D721Med (cell line): ENCODE data around the gene ESPN.
A peak's percentile ranks its signal among the peaks of the same experiment; 100 is the strongest.

Experiments
- DNase-seq: peaks from one replicate; pipeline ENCODE4 v3.0.0; 2011; ENCODE audit warnings: low spot score; ENCODE audit not compliant: insufficient read length
- FAIRE-seq: peaks from 2 replicates; lab custom pipeline; 2011; peaks lifted over from hg19 to GRCh38; lab: Jason Lieb, UNC
- TF ChIP-seq, protein P1 (sequence below): IDR thresholded peaks from 2 replicates; pipeline ENCODE4 v1.5.1; 2012; ENCODE audit warnings: mild to moderate bottlenecking, control low read depth; ENCODE audit not compliant: insufficient read depth; ENCODE audit errors: missing control alignments

ESPN gene

DNA sequence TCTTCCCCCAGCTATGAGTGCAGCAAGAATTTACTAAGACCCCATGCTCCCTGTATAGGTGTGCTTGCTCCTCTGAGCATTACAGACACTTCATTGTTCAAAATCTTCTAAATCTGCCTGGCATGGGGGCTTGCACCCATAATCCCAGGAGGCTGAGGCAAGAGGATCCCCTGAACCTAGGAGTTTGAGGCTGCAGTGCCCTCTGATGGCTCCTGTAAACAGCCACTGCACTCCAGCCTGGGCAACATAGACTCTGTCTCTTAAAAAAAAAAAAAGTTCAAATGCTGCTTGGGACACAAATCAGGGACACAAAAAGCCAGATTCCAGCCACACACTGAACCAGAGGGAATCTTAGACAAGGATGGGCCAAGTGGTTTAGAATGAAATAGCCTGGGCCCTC, 27.6 kb upstream of the ESPN start:
- FAIRE-seq (no peak), DNase-seq (no peak)
- TF ChIP-seq, protein P1, sequence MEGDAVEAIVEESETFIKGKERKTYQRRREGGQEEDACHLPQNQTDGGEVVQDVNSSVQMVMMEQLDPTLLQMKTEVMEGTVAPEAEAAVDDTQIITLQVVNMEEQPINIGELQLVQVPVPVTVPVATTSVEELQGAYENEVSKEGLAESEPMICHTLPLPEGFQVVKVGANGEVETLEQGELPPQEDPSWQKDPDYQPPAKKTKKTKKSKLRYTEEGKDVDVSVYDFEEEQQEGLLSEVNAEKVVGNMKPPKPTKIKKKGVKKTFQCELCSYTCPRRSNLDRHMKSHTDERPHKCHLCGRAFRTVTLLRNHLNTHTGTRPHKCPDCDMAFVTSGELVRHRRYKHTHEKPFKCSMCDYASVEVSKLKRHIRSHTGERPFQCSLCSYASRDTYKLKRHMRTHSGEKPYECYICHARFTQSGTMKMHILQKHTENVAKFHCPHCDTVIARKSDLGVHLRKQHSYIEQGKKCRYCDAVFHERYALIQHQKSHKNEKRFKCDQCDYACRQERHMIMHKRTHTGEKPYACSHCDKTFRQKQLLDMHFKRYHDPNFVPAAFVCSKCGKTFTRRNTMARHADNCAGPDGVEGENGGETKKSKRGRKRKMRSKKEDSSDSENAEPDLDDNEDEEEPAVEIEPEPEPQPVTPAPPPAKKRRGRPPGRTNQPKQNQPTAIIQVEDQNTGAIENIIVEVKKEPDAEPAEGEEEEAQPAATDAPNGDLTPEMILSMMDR: peak; percentile 4

DNA sequence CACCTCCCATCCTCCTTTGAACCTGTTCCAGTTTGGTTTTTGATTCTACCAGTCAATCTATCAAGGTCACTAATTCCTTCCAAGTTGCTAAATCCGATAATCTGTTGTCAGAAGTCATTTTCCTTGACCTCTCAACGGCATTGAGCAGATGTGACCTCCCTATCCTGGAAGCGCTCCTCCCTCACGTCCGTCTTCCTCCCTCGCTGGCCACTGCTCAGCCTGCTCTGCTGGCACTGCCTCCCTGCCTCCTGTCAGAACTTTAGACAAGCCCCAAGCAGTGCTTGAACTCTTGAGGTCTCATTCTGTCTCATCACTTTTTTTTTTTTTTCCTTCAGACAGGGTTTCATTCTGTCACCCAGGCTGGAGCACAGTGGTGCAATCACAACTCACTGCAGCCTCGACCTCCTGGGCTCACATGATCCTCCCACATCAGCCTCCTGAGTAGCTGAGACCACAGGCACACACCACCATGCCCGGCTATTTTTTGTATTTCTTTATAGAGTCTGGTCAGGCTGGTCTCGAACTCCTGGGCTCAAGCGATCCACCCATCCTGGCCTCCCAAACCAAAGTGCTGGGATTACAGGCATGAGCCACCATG, 26.6 kb upstream of the ESPN start:
- TF ChIP-seq, protein P1: no peak
- no peak for FAIRE-seq

DNA sequence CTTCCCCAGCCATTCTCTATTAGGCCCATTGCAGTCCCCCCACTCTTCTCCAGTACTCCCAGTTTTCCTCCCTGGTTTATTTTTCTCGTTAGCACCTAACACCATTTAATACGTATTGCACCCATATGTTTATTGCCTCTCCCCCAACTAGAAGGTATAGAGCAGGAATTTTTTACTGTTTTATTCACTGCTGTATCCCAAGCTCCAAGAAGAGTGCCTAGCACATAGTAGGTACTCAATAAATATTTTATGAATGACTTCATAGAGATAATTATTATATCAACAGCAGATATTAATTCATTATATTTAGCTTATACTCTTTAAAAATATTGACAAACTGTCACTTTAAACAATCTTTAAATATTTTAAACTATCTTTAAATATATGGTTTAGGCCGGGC, 25.3 kb upstream of the ESPN start:
- DNase-seq: no peak
- no peak for FAIRE-seq
- TF ChIP-seq, protein P1: no peak

More for the DNA sequence above, 26.6 kb upstream of the ESPN start:
- DNase-seq: no peak

DNA sequence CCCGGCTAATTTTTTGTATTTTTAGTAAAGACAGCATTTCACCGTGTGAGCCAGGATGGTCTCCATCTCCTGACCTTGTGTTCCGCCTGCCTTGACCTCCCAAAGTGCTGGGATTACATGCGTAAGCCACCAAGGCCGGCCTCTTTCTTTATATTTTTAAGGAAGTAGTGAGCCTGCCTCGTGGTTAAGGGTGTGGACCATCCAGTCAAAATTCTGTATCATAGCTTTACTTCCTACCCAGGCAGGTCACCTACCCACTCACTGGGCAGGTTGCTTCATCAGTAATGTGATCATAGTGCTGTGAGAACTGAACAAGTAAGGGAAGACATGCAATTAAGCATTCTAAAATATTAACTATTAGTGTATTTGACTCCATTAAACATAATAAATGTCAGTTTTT, 22.9 kb upstream of the ESPN start:
- FAIRE-seq (no peak), DNase-seq (no peak)
- TF ChIP-seq, protein P1: no peak

DNA sequence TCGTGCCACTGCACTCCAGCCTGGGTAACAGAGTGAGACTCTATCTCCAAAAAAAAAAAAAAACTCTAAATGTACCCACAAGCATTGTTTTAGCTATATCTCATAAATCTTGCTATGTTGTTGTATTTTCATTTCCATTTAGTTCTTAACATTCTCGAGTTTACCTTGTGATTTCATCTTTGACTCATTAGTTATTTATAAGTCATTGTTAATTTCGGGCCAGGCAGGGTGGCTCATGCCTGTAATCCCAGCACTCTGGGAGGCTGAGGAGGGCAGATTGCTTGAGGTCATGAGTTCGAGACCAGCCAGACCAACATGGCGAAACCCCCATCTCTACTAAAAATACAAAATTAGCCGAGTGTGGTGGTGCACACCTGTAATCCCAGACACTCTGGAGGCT, 16.6 kb upstream of the ESPN start:
- FAIRE-seq (no peak), DNase-seq (no peak)
- TF ChIP-seq, protein P1: no peak

DNA sequence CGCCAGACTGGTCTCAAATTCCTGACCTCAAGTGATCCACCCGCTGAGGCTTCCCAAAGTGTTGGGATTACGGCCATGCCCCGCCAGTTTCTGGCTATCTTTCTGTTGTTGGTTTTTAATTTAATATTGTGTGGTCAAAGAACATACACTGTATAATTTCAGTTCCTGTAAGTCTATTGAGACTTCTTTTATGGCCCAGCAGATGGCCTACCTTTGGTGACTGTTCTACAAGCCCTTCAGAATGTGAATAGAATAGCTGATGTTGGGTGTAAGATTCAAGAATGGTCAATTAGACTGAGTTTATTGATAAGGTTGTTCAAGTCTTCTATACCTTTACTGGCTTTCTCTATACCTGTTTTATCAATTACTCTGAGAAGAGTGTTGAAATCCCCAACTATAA, 15.5 kb upstream of the ESPN start:
- DNase-seq (no peak), FAIRE-seq (no peak)
- TF ChIP-seq, protein P1: no peak

DNA sequence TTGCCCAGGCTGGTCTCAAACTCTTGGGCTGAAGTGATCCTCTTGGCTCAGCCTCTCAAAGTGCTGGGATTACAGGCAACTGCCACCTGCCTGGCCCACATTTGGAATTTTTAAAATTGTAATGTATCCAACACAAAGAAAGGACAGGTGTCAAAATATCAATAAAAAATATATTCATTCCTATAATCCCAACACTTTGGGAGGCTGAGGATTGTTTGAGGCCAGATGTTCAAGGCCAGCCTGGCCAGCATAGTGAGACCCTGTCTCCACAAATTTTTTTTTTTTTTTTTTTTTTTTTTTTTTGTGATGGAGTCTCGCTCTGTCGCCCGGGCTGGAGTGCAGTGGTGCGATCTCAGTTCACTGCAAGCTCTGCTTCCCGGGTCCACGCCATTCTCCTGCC, 14.8 kb upstream of the ESPN start:
- no peak for FAIRE-seq

More for the DNA sequence above, 14.8 kb upstream of the ESPN start:
- TF ChIP-seq, protein P1: no peak
- no peak for DNase-seq
